Liver (tissue), 9 donors: ENCODE data around the gene APBA2. TPM values are rescaled to one million over a fixed set of nuclear protein-coding genes. Genes with fewer than 3 reads are reported as not detected.

Experiments
- DNase-seq: peaks from one replicate; pipeline ENCODE4 v3.0.0-alpha.2; 2017; ENCODE audit warnings: low spot score
- H3K27ac ChIP-seq, 2 donors: one replicate each; pipeline ENCODE4 v1.7.0; 2013; ENCODE audit warnings: inconsistent platforms in 2 of 2, low read length in 2 of 2, control low read depth in 1 of 2, low read depth in 1 of 2, mild to moderate bottlenecking in 1 of 2
- H3K27me3 ChIP-seq, 4 donors: one replicate each; pipeline versions ENCODE4 v1.6.1 to v1.7.0; 2013; ENCODE audit warnings: low read length in 3 of 4, inconsistent platforms in 1 of 4, mild to moderate bottlenecking in 1 of 4, moderate library complexity in 1 of 4; ENCODE audit not compliant: control insufficient read depth in 4 of 4, insufficient read depth in 4 of 4
- H3K36me3 ChIP-seq, 4 donors: one replicate each; pipeline versions ENCODE4 v1.6.1 to v1.7.0; 2013; ENCODE audit warnings: low read length in 3 of 4, mild to moderate bottlenecking in 3 of 4, low read depth in 1 of 4, moderate library complexity in 1 of 4; ENCODE audit not compliant: control insufficient read depth in 4 of 4, insufficient read depth in 3 of 4
- H3K4me1 ChIP-seq, 4 donors: one replicate each; pipeline versions ENCODE4 v1.6.1 to v1.7.0; 2013; ENCODE audit warnings: low read length in 3 of 4, mild to moderate bottlenecking in 3 of 4, moderate library complexity in 1 of 4; ENCODE audit not compliant: control insufficient read depth in 4 of 4, insufficient read depth in 4 of 4
- H3K4me3 ChIP-seq, 3 donors: one replicate each; pipeline versions ENCODE4 v1.6.1 to v1.7.0; 2013; ENCODE audit warnings: low read length in 3 of 3, control low read depth in 1 of 3, low read depth in 1 of 3, mild to moderate bottlenecking in 1 of 3
- H3K9ac ChIP-seq, 2 donors: one replicate each; pipeline ENCODE4 v1.7.0; 2013; ENCODE audit warnings: low read length in 2 of 2, mild to moderate bottlenecking in 2 of 2, moderate library complexity in 2 of 2, control low read depth in 1 of 2, low read depth in 1 of 2
- H3K9me3 ChIP-seq, 4 donors: one replicate each; pipeline versions ENCODE4 v1.6.1 to v1.7.0; 2013; ENCODE audit warnings: low read length in 3 of 4; ENCODE audit not compliant: control insufficient read depth in 4 of 4
- EGR1 ChIP-seq, 2 donors: IDR thresholded peaks; 2 replicates each; pipeline ENCODE4 v1.6.1; 2016 to 2018; ENCODE audit warnings: antibody characterized with exemption in 2 of 2, low read depth in 2 of 2
- FOXA1 ChIP-seq: IDR thresholded peaks from 2 replicates; pipeline ENCODE4 v1.6.1; 2016; ENCODE audit warnings: antibody characterized with exemption
- GABPA ChIP-seq, 2 donors: IDR thresholded peaks in 1 of 2; conservative IDR thresholded peaks in 1 of 2; 2 replicates each; pipeline ENCODE4 v1.6.1; 2016; ENCODE audit warnings: antibody characterized with exemption in 2 of 2, mild to moderate bottlenecking in 1 of 2, moderate library complexity in 1 of 2
- HNF4A ChIP-seq, 2 donors: conservative IDR thresholded peaks; 2 replicates each; pipeline ENCODE4 v1.6.1; 2016; ENCODE audit warnings: antibody characterized with exemption in 2 of 2, mild to moderate bottlenecking in 2 of 2
- HNF4G ChIP-seq: IDR thresholded peaks from 2 replicates; pipeline ENCODE4 v1.6.1; 2016; ENCODE audit warnings: antibody characterized with exemption
- JUND ChIP-seq, 2 donors: IDR thresholded peaks; 2 replicates each; pipeline ENCODE4 v1.6.1; 2016; ENCODE audit warnings: antibody characterized with exemption in 2 of 2
- MAX ChIP-seq: IDR thresholded peaks from 2 replicates; pipeline ENCODE4 v1.6.1; 2016; ENCODE audit warnings: antibody characterized with exemption
- RAD21 ChIP-seq, 2 donors: IDR thresholded peaks; 2 replicates each; pipeline ENCODE4 v1.6.1; 2016; ENCODE audit warnings: antibody characterized with exemption in 2 of 2, mild to moderate bottlenecking in 2 of 2
- REST ChIP-seq: IDR thresholded peaks from 2 replicates; pipeline ENCODE4 v1.6.1; 2016; ENCODE audit warnings: antibody characterized with exemption, mild to moderate bottlenecking
- RXRA ChIP-seq, 2 donors: IDR thresholded peaks; 2 replicates each; pipeline ENCODE4 v1.6.1; 2017 to 2018; ENCODE audit warnings: antibody characterized with exemption in 2 of 2, mild to moderate bottlenecking in 1 of 2
- TAF1 ChIP-seq: conservative IDR thresholded peaks from 2 replicates; pipeline ENCODE4 v1.6.1; 2016; ENCODE audit warnings: antibody characterized with exemption, mild to moderate bottlenecking
- YY1 ChIP-seq: IDR thresholded peaks from 2 replicates; pipeline ENCODE4 v1.6.1; 2016; ENCODE audit warnings: antibody characterized with exemption, mild to moderate bottlenecking
- WGBS: extraction: QIAGEN DNeasy Blood & Tissue Kit; methylation state at CpG from one replicate; pipeline ENCODE4 v1.1.7; 2013; 5-methylcytosine and 5-hydroxymethylcytosine counted together
- polyA plus RNA-seq, 2 donors: library from polyadenylated mRNA; stranded (reverse) in 1 of 2; unstranded in 1 of 2; fragments of 200-250 nt in 1 of 2; fragments of >200 nt in 1 of 2; fragmentation: Nextera tagmentation in 1 of 2; extraction: Ambion mirVana in 1 of 2; gene quantifications; one replicate each; pipeline versions ENCODE4 v1.2.1 to v1.2.3, GENCODE V29; 2013 to 2015
- total RNA-seq, 2 donors: library from RNA; depleted of rRNA; stranded (reverse); fragments of >200 nt; gene quantifications; one replicate each; pipeline ENCODE4 v1.2.3, GENCODE V29; 2014
- TF ChIP-seq, protein P1 (sequence below): IDR thresholded peaks from 2 replicates; pipeline ENCODE4 v1.6.1; 2016; ENCODE audit warnings: antibody characterized with exemption
- TF ChIP-seq, protein P2 (sequence below): fragments of 150-350 bp; IDR thresholded peaks from 2 replicates; pipeline ENCODE4 v1.5.1; 2017; ENCODE audit warnings: improper control_type of control experiment, low read depth, low read length; ENCODE audit not compliant: missing input control
- TF ChIP-seq, protein P3 (sequence below): IDR thresholded peaks from 2 replicates; pipeline ENCODE4 v1.6.1; 2016; ENCODE audit warnings: antibody characterized with exemption
- donor health status: healthy.
- donor health status: healthy.
- donor health status: healthy.
- donor health status: healthy.
- donor health status: healthy.

Gene APBA2
- total and polyA plus RNA-seq, 4 donors = 0.38 to 2.9 (median 1.7) TPM

DNA sequence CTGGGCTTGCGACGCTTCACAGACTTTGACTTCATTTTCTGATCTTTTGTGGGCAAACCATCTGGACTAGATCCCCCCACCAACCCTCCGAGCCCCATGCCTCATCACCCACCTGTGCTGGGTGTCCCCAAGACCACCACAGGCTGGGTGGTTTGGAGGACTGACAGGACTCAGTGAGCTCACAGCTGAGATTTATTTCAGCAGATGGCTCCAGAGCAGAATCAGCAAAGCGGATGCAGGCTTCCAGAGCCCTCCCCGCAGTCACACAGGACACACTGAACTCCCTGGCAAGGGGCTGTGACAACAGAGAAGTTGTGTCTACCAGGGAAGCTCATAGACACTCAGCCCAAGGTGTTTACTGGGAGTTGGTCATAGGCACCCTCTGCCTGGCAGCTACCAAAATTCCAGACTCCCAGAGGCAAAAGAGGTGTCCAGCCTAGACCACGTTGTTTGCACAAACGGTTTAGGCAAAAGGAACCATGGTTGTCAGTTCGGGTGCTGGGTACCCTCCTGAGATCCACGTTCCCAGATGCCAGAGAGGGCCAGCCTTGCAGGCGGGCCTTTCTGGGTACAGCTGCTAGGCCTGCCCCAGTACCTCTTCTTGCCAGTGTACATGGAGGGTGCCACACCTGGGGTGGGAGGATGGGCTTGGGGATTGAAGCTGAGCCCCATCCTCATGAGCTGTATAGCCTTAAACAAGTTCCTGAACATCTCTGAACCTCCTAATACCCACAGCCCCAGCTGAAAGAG lies 213.5 kb downstream of the APBA2 start:
- no peak overlapping the region for H3K9ac ChIP-seq
- no peak for DNase-seq
- WGBS = 90% methylated on average over 10 of the region's 10 CpGs
- no peak overlapping the region for H3K4me3 ChIP-seq
- H3K27ac ChIP-seq = no peak overlapping the region
- no peaks in the 10 kb centered on the region for H3K36me3 ChIP-seq
- H3K9me3 ChIP-seq = no peaks in the 10 kb centered on the region
- no peaks in the 10 kb centered on the region for H3K4me1 ChIP-seq
- TF ChIP-seq RXRA (IDR thresholded peaks at IDR 0.05) = no peak
- no peak for TF ChIP-seq HNF4A (conservative IDR thresholded peaks at IDR 0.05)
- TF ChIP-seq RAD21 (IDR thresholded peaks at IDR 0.05) = no peak
- no peak for TF ChIP-seq REST
- TF ChIP-seq MAX = no peak
- TF ChIP-seq, protein P1, sequence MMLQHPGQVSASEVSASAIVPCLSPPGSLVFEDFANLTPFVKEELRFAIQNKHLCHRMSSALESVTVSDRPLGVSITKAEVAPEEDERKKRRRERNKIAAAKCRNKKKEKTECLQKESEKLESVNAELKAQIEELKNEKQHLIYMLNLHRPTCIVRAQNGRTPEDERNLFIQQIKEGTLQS = no peak
- no peak for TF ChIP-seq GABPA (IDR thresholded peaks at IDR 0.05 in 1 of 2, conservative IDR thresholded peaks at IDR 0.05 in 1 of 2)
- TF ChIP-seq HNF4G = no peak
- TF ChIP-seq, protein P2, sequence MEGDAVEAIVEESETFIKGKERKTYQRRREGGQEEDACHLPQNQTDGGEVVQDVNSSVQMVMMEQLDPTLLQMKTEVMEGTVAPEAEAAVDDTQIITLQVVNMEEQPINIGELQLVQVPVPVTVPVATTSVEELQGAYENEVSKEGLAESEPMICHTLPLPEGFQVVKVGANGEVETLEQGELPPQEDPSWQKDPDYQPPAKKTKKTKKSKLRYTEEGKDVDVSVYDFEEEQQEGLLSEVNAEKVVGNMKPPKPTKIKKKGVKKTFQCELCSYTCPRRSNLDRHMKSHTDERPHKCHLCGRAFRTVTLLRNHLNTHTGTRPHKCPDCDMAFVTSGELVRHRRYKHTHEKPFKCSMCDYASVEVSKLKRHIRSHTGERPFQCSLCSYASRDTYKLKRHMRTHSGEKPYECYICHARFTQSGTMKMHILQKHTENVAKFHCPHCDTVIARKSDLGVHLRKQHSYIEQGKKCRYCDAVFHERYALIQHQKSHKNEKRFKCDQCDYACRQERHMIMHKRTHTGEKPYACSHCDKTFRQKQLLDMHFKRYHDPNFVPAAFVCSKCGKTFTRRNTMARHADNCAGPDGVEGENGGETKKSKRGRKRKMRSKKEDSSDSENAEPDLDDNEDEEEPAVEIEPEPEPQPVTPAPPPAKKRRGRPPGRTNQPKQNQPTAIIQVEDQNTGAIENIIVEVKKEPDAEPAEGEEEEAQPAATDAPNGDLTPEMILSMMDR = no peak
- no peak for TF ChIP-seq JUND (IDR thresholded peaks at IDR 0.05)
- no peak for TF ChIP-seq TAF1
- no peak for TF ChIP-seq YY1
- TF ChIP-seq, protein P3, sequence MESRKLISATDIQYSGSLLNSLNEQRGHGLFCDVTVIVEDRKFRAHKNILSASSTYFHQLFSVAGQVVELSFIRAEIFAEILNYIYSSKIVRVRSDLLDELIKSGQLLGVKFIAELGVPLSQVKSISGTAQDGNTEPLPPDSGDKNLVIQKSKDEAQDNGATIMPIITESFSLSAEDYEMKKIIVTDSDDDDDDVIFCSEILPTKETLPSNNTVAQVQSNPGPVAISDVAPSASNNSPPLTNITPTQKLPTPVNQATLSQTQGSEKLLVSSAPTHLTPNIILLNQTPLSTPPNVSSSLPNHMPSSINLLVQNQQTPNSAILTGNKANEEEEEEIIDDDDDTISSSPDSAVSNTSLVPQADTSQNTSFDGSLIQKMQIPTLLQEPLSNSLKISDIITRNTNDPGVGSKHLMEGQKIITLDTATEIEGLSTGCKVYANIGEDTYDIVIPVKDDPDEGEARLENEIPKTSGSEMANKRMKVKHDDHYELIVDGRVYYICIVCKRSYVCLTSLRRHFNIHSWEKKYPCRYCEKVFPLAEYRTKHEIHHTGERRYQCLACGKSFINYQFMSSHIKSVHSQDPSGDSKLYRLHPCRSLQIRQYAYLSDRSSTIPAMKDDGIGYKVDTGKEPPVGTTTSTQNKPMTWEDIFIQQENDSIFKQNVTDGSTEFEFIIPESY = no peak
- TF ChIP-seq EGR1 (IDR thresholded peaks at IDR 0.05; ENCODE audit: low read depth in 2 of 2) = no peak
- no peak for TF ChIP-seq FOXA1
- H3K27me3 ChIP-seq = no peaks in the 10 kb centered on the region
